ENCODE results near the gene NXPH4. TPM values are rescaled to one million over a fixed set of nuclear protein-coding genes. Genes with fewer than 3 reads are reported as not detected.

NXPH4 gene
- total RNA-seq, 1 donor from 2014 or later = 0.53 TPM

DNA sequence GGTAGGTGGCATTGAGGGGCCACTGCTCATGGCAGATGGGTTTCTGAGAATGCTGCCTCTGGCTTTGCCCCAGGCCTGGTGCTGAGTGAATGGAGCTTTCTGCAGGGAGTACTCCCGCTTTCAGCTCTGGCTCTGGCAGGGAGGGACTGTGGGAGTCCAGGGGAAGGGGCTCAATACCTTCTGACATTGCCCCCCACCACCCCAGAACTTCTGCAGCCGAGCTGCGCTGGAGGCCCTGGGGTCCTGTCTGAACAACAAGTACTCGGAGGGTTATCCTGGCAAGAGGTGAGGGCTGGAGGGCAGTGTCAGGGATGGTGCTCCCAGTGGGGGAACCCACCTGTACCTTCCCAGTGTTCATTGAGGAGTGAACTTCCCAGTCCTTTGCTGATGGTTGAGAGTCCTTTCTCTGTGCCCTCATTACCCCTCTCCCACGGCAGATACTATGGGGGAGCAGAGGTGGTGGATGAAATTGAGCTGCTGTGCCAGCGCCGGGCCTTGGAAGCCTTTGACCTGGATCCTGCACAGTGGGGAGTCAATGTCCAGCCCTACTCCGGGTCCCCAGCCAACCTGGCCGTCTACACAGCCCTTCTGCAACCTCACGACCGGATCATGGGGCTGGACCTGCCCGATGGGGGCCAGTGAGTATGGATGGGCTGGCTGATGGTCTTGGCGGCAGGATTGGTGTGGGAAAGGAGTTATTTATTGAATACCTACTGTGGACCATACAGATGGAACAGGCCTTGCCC is 14.9 kb downstream of the NXPH4 start:
- Histone ChIP-seq H3K36me3 (ENCODE audit: control insufficient read depth, insufficient read depth, low read length) (peaks cover 38% of the 10 kb centered on the region), H3K4me3 (ENCODE audit: low read depth, low read length) (no peak overlapping the region), H3K27me3 (ENCODE audit: control insufficient read depth, insufficient read depth, low read length) (peaks cover 2% of the 10 kb centered on the region)
- TF ChIP-seq, protein P1, sequence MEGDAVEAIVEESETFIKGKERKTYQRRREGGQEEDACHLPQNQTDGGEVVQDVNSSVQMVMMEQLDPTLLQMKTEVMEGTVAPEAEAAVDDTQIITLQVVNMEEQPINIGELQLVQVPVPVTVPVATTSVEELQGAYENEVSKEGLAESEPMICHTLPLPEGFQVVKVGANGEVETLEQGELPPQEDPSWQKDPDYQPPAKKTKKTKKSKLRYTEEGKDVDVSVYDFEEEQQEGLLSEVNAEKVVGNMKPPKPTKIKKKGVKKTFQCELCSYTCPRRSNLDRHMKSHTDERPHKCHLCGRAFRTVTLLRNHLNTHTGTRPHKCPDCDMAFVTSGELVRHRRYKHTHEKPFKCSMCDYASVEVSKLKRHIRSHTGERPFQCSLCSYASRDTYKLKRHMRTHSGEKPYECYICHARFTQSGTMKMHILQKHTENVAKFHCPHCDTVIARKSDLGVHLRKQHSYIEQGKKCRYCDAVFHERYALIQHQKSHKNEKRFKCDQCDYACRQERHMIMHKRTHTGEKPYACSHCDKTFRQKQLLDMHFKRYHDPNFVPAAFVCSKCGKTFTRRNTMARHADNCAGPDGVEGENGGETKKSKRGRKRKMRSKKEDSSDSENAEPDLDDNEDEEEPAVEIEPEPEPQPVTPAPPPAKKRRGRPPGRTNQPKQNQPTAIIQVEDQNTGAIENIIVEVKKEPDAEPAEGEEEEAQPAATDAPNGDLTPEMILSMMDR (IDR thresholded peaks at IDR 0.05; ENCODE audit: insufficient read depth, low read length, severe bottlenecking) = no peak
- no peak for DNase-seq (ENCODE audit: low read depth)
- FAIRE-seq = no peak

DNA sequence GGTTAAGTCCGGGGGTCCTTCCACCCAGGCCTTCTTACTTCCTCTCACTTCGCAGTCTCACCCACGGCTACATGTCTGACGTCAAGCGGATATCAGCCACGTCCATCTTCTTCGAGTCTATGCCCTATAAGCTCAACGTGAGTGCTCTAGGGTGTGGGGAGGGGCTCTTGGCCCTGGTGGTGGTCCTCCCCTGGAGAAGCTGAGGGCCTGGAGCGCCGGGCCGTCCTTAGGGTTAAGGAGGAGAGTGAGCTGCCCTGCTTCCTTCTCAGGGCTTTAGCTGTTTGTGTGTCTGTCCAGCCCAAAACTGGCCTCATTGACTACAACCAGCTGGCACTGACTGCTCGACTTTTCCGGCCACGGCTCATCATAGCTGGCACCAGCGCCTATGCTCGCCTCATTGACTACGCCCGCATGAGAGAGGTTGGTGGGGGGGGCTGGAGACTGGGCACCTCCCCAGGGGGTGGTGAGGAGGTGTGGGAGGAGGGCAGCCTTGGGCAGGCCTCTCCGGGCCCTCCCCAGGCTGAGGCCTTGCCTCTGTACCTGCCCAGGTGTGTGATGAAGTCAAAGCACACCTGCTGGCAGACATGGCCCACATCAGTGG is 15.7 kb downstream of the NXPH4 start:
- Histone ChIP-seq H3K4me3 (ENCODE audit: low read depth, low read length) (no peak overlapping the region), H3K36me3 (ENCODE audit: control insufficient read depth, insufficient read depth, low read length) (peaks cover 38% of the 10 kb centered on the region), H3K27me3 (ENCODE audit: control insufficient read depth, insufficient read depth, low read length) (no peaks in the 10 kb centered on the region)
- TF ChIP-seq, protein P1 (IDR thresholded peaks at IDR 0.05; ENCODE audit: insufficient read depth, low read length, severe bottlenecking) = no peak
- DNase-seq (ENCODE audit: low read depth) (no peak), FAIRE-seq (no peak)

DNA sequence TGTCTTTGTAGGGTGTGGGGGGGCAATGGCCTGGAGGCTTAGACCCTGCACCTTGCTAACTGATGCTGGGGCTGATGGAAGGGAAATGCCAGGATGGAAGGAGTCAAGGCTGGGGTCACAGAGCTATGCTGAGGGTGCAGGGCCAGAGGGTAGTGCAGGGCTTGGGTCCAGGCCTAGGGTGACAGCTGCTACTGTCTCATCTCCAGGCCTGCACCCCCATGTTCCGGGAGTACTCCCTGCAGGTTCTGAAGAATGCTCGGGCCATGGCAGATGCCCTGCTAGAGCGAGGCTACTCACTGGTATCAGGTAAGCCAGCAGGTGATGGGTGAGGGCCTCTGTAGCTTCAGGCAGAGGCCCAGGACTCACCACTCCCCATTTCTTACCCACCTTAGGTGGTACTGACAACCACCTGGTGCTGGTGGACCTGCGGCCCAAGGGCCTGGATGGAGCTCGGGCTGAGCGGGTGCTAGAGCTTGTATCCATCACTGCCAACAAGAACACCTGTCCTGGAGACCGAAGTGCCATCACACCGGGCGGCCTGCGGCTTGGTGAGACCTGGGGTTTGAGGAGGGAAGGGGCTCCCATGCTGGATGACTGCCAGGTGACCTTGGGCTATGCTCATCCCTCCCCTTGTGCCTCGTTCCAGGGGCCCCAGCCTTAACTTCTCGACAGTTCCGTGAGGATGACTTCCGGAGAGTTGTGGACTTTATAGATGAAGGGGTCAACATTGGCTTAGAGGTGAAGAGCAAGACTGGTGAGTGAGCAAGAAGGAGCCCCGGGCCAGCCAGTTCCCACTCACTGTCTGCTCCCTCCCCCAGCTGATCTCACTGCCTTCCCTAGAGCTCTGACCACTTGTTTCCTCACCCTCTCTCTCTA is 17.0 kb downstream of the NXPH4 start:
- Histone ChIP-seq H3K36me3 (ENCODE audit: control insufficient read depth, insufficient read depth, low read length) (peaks cover 38% of the 10 kb centered on the region), H3K4me3 (ENCODE audit: low read depth, low read length) (no peak overlapping the region), H3K27me3 (ENCODE audit: control insufficient read depth, insufficient read depth, low read length) (no peaks in the 10 kb centered on the region)
- DNase-seq (ENCODE audit: low read depth) = no peak
- TF ChIP-seq, protein P1 (IDR thresholded peaks at IDR 0.05; ENCODE audit: insufficient read depth, low read length, severe bottlenecking) = no peak
- no peak for FAIRE-seq

DNA sequence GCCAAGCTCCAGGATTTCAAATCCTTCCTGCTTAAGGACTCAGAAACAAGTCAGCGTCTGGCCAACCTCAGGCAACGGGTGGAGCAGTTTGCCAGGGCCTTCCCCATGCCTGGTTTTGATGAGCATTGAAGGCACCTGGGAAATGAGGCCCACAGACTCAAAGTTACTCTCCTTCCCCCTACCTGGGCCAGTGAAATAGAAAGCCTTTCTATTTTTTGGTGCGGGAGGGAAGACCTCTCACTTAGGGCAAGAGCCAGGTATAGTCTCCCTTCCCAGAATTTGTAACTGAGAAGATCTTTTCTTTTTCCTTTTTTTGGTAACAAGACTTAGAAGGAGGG is 17.6 kb downstream of the NXPH4 start:
- Histone ChIP-seq H3K36me3 (ENCODE audit: control insufficient read depth, insufficient read depth, low read length) (peaks cover 38% of the 10 kb centered on the region), H3K4me3 (ENCODE audit: low read depth, low read length) (no peak overlapping the region), H3K27me3 (ENCODE audit: control insufficient read depth, insufficient read depth, low read length) (no peaks in the 10 kb centered on the region)
- FAIRE-seq = no peak
- TF ChIP-seq, protein P1 (IDR thresholded peaks at IDR 0.05; ENCODE audit: insufficient read depth, low read length, severe bottlenecking) = no peak
- no peak for DNase-seq (ENCODE audit: low read depth)

DNA sequence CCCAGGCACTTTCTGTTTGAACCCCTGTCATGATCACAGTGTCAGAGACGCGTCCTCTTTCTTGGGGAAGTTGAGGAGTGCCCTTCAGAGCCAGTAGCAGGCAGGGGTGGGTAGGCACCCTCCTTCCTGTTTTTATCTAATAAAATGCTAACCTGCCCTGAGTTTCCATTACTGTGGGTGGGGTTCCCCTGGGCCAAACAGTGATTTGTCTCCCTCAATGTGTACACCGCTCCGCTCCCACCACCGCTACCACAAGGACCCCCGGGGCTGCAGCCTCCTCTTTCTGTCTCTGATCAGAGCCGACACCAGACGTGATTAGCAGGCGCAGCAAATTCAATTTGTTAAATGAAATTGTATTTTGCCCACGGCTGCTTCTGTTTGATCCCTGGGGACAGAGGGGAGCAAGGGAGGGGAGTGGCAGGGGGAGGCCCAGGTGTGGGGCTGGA is 18.0 kb downstream of the NXPH4 start:
- no peaks in the 10 kb centered on the region for H3K27me3 ChIP-seq (ENCODE audit: control insufficient read depth, insufficient read depth, low read length)
- no peak for FAIRE-seq
- no peak for DNase-seq (ENCODE audit: low read depth)
- H3K4me3 ChIP-seq (ENCODE audit: low read depth, low read length) = no peak overlapping the region
- peaks cover 38% of the 10 kb centered on the region for H3K36me3 ChIP-seq (ENCODE audit: control insufficient read depth, insufficient read depth, low read length)
- TF ChIP-seq, protein P1 (IDR thresholded peaks at IDR 0.05; ENCODE audit: insufficient read depth, low read length, severe bottlenecking) = no peak

Measured in bronchial epithelial cell (primary cell).